ENCODE measurements around the gene TSPAN12. TPM values are rescaled to one million over a fixed set of nuclear protein-coding genes. Genes with fewer than 3 reads are reported as not detected.

Gene TSPAN12
- total RNA-seq, 1 experiment from 2014 or later = not detected

GRCh38 chr7:120877701-120878100, 19.8 kb upstream of the TSPAN12 start:
- no peaks in the 10 kb centered on the region for H3K36me3 Mint-ChIP-seq (ENCODE audit: insufficient read depth, unreplicated experiment)
- no peak for DNase-seq (ENCODE audit: unreplicated experiment)
- POLR2A ChIA-PET = no interaction called here

GRCh38 chr7:120876922-120877321, 19.0 kb upstream of the TSPAN12 start:
- H3K27ac Mint-ChIP-seq (ENCODE audit: low read depth, unreplicated experiment) = no peak overlapping the region
- H3K9me3 Mint-ChIP-seq (ENCODE audit: unreplicated experiment) = no peaks in the 10 kb centered on the region
- ChIA-PET CTCF (interaction anchor here (2.1 kb wide), 1 partner anchor 85 kb away, joined by 6 read pairs; no protein-coding TSS in a partner anchor), POLR2A (no interaction called here)
- no peak for DNase-seq (ENCODE audit: unreplicated experiment)
- H3K4me1 Mint-ChIP-seq (ENCODE audit: insufficient read depth, unreplicated experiment) = no peaks in the 10 kb centered on the region
- no peak for TF ChIP-seq CTCF (IDR thresholded peaks at IDR 0.05; ENCODE audit: unreplicated experiment)
- intact Hi-C loops (cut with micrococcal nuclease) = no loop called here
- no TSS peak for BruUV-seq (replicated peaks)
- H3K36me3 Mint-ChIP-seq (ENCODE audit: insufficient read depth, unreplicated experiment) = no peaks in the 10 kb centered on the region
- H3K4me3 Mint-ChIP-seq (ENCODE audit: unreplicated experiment) = no peak overlapping the region
- peaks cover 89% of the 10 kb centered on the region for H3K27me3 Mint-ChIP-seq (ENCODE audit: insufficient read depth, unreplicated experiment)

More at GRCh38 chr7:120877701-120878100, 19.8 kb upstream of the TSPAN12 start:
- H3K4me3 Mint-ChIP-seq (ENCODE audit: unreplicated experiment) = no peak overlapping the region
- CTCF ChIA-PET = interaction anchor here (2.1 kb wide), 1 partner anchor 86 kb away, joined by 6 read pairs; no protein-coding TSS in a partner anchor
- no peaks in the 10 kb centered on the region for H3K9me3 Mint-ChIP-seq (ENCODE audit: unreplicated experiment)
- no peaks in the 10 kb centered on the region for H3K4me1 Mint-ChIP-seq (ENCODE audit: insufficient read depth, unreplicated experiment)
- no peak for TF ChIP-seq CTCF (IDR thresholded peaks at IDR 0.05; ENCODE audit: unreplicated experiment)
- intact Hi-C loops (cut with micrococcal nuclease) = no loop called here
- peaks cover 84% of the 10 kb centered on the region for H3K27me3 Mint-ChIP-seq (ENCODE audit: insufficient read depth, unreplicated experiment)
- no TSS peak for BruUV-seq (replicated peaks)
- H3K27ac Mint-ChIP-seq (ENCODE audit: low read depth, unreplicated experiment) = no peak overlapping the region

GRCh38 chr7:120874722-120875121, 16.8 kb upstream of the TSPAN12 start:
- no TSS peak for BruUV-seq (replicated peaks)
- CTCF ChIA-PET = no interaction called here
- H3K27ac Mint-ChIP-seq (ENCODE audit: low read depth, unreplicated experiment) = no peak overlapping the region

GRCh38 chr7:120874016-120874415, 16.1 kb upstream of the TSPAN12 start:
- Mint-ChIP-seq H3K27ac (ENCODE audit: low read depth, unreplicated experiment) (no peak overlapping the region), H3K36me3 (ENCODE audit: insufficient read depth, unreplicated experiment) (no peaks in the 10 kb centered on the region), H3K4me3 (ENCODE audit: unreplicated experiment) (no peak overlapping the region), H3K4me1 (ENCODE audit: insufficient read depth, unreplicated experiment) (no peaks in the 10 kb centered on the region), H3K9me3 (ENCODE audit: unreplicated experiment) (no peaks in the 10 kb centered on the region), H3K27me3 (ENCODE audit: insufficient read depth, unreplicated experiment) (peaks cover 95% of the 10 kb centered on the region)
- no peak for DNase-seq (ENCODE audit: unreplicated experiment)
- ChIA-PET POLR2A (no interaction called here), CTCF (no interaction called here)
- no peak for TF ChIP-seq CTCF (IDR thresholded peaks at IDR 0.05; ENCODE audit: unreplicated experiment)
- intact Hi-C loops (cut with micrococcal nuclease) = no loop called here
- BruUV-seq (replicated peaks) = no TSS peak

More at GRCh38 chr7:120874722-120875121, 16.8 kb upstream of the TSPAN12 start:
- Mint-ChIP-seq H3K36me3 (ENCODE audit: insufficient read depth, unreplicated experiment) (no peaks in the 10 kb centered on the region), H3K4me3 (ENCODE audit: unreplicated experiment) (no peak overlapping the region), H3K9me3 (ENCODE audit: unreplicated experiment) (no peaks in the 10 kb centered on the region), H3K4me1 (ENCODE audit: insufficient read depth, unreplicated experiment) (no peaks in the 10 kb centered on the region), H3K27me3 (ENCODE audit: insufficient read depth, unreplicated experiment) (peaks cover 97% of the 10 kb centered on the region)
- DNase-seq (ENCODE audit: unreplicated experiment) = no peak
- intact Hi-C loops (cut with micrococcal nuclease) = no loop called here
- POLR2A ChIA-PET = no interaction called here
- no peak for TF ChIP-seq CTCF (IDR thresholded peaks at IDR 0.05; ENCODE audit: unreplicated experiment)
